ENCODE data around the gene MYCBPAP. TPM values are rescaled to one million over a fixed set of nuclear protein-coding genes. Genes with fewer than 3 reads are reported as not detected.

MYCBPAP gene
- total RNA-seq, 1 experiment from 2014 or later, result 1.5 TPM

- no peak for DNase-seq (ENCODE audit: low read depth)
Measured at GRCh38 chr17:50571681-50572080, 63.4 kb downstream of the MYCBPAP start.

GRCh38 chr17:50572541-50572940, 64.3 kb downstream of the MYCBPAP start:
- DNase-seq (ENCODE audit: low read depth), result no peak

DNA sequence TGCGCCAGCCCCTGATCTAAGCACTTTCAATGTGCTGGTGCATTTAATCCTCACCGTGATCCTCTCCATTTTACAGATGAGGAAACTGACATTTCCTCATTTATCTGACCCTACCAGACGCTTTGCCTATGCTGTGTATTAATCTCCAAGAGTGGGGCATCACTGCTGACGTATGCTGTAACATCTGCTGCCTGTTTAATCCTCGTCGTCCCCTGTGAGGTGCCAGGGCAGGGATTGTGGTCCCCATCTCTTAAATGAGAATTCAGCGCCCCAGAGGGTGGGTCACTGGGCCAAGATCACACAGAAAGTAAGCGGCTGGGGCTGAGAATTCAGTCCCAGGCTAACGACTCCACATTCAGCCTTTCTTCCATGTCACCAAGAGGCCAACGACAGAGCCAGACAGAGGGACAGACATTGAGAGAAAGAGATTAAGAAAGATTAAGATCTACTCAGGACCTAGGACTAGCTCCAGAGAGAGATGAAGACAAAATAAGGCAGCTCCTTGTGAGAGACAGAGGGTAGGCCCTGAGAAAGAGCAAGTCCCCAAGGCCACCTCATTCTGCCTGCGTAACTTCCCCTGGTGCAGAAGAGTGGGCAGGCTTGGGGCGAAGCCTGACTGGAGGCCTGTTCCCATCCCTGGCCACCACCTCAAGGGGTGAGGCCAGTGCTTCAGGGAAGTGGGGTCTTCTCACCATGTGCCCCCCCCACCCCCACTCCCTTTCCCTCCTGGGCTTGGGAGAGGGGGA, 65.8 kb downstream of the MYCBPAP start:
- no peak for DNase-seq (ENCODE audit: low read depth)

- no peak for DNase-seq (ENCODE audit: low read depth)
Measured at GRCh38 chr17:50575581-50576210, 67.5 kb downstream of the MYCBPAP start.

DNA sequence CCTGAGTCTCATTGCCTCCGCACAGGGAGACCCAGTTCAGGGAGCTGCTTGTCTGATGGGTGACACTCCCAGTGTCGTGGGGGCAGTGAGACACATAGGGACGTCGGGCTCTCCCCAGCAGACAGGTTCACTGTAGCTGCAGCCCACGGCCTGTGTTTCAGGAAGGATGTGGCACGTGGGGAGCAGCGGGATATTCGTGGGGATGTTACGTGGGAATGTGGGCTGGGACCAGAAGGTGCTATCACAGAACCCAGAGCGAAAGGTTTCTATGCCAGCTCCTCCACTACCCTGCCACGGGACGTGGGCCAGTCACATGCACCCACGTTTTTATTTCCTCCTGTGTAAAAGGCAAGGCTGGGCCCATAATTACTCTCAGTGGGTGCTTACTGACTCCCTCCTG, 68.6 kb downstream of the MYCBPAP start:
- DNase-seq (ENCODE audit: low read depth), result no peak

DNA sequence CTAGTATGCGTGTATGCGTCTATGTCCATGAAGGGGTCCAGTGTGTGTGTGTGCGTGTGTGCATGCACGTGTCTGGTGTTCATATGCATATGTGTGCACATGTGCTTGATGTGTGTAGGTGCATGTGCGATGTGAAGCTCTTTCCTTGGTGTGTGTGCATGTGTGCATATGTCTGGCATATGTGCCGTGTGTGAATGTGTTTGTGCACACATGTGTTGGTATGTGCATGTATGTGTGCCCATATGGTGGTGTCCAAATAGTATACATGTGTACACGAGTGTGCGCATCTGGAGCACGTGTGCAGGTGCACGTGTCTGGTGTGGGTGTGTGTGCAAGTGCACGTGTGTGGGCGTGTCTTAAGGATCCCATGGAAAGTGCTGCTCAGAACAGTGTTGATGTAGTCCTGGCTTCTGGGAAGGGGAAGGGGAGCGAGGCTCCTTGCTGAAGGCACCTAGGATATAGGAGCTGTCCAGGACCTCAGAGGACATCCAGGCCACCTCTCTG, 69.3 kb downstream of the MYCBPAP start:
- DNase-seq (ENCODE audit: low read depth), result no peak

DNA sequence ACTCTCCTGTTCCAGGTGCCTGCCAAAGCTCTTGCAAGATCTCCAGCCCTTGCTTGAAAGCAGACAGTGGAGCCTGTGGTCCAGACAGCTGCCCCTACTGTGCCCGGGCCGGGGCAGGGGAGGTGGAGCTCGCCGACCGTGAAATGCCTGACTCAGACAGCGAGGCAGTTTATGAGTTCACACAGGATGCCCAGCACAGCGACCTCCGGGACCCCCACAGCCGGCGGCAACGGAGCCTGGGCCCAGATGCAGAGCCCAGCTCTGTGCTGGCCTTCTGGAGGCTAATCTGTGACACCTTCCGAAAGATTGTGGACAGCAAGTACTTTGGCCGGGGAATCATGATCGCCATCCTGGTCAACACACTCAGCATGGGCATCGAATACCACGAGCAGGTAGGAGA, 69.9 kb downstream of the MYCBPAP start:
- no peak for DNase-seq (ENCODE audit: low read depth)

- no peak for DNase-seq (ENCODE audit: low read depth)
Measured at GRCh38 chr17:50579399-50579798, 71.2 kb downstream of the MYCBPAP start.

DNA sequence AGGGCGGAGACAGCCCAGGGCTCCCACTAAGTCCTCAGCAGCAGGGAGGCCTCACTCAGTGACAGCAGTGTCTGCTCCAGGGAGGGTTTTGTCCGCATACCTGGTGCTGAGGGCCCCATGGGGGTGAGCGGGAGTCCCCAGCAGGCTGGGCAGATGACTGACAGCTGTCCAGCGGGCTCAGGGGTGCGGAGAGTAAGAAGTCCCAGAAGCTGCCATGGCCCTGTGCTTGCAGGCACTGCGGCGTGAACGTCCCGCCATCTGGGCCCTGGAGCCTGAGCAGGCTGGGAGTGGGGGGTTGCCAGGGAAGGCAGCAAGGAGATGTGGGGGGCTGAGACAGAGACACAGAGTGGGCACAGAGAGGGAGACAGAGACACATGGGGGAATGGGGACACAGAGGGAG, 72.4 kb downstream of the MYCBPAP start:
- DNase-seq (ENCODE audit: low read depth), result no peak

Other genes starting within 250 kb of the MYCBPAP start
- 1.7 and 6.7 TPM in 2 replicates for gene TMEM92, start 234.0 kb upstream of the MYCBPAP start, total RNA-seq (2014; rRNA removed; shearing (Covaris generic))
- 12.5 and 15.6 TPM in 2 replicates for gene XYLT2, start 162.3 kb upstream of the MYCBPAP start, total RNA-seq (2014; rRNA removed; shearing (Covaris generic))
- gene MRPL27, start 135.3 kb upstream of the MYCBPAP start, total RNA-seq (2014; rRNA removed; shearing (Covaris generic)), result 81.0 and 97.9 TPM in 2 replicates
- 9.2 and 15.4 TPM in 2 replicates for gene EME1, start 135.2 kb upstream of the MYCBPAP start, total RNA-seq (2014; rRNA removed; shearing (Covaris generic))
- gene LRRC59, start 110.9 kb upstream of the MYCBPAP start, total RNA-seq (2014; rRNA removed; shearing (Covaris generic)), result 151 and 155 TPM in 2 replicates
- gene ACSF2, start 82.2 kb upstream of the MYCBPAP start, total RNA-seq (2014; rRNA removed; shearing (Covaris generic)), result 8.2 and 19.3 TPM in 2 replicates
- not detected in 2 replicates for gene CHAD, start 39.6 kb upstream of the MYCBPAP start, total RNA-seq (2014; rRNA removed; shearing (Covaris generic))
- gene RSAD1, start 29.6 kb upstream of the MYCBPAP start, total RNA-seq (2014; rRNA removed; shearing (Covaris generic)), result 18.7 and 33.5 TPM in 2 replicates
- not detected in 2 replicates for gene EPN3, start 24.3 kb downstream of the MYCBPAP start, total RNA-seq (2014; rRNA removed; shearing (Covaris generic))
- gene SPATA20, start 38.7 kb downstream of the MYCBPAP start, total RNA-seq (2014; rRNA removed; shearing (Covaris generic)), result 16.4 and 40.1 TPM in 2 replicates
- gene CACNA1G, start 52.3 kb downstream of the MYCBPAP start, total RNA-seq (2014; rRNA removed; shearing (Covaris generic)), result 0.15 and 0.23 TPM in 2 replicates
- 10.4 and 14.3 TPM in 2 replicates for gene ABCC3, start 126.4 kb downstream of the MYCBPAP start, total RNA-seq (2014; rRNA removed; shearing (Covaris generic))
- 17.6 and 22.6 TPM in 2 replicates for gene ANKRD40, start 199.5 kb downstream of the MYCBPAP start, total RNA-seq (2014; rRNA removed; shearing (Covaris generic))
- 20.9 and 40.3 TPM in 2 replicates for gene LUC7L3, start 211.2 kb downstream of the MYCBPAP start, total RNA-seq (2014; rRNA removed; shearing (Covaris generic))

Data from Daoy (cell line).